Occipital lobe (tissue), 2 donors: ENCODE results near the gene FGF2. TPM values are rescaled to one million over a fixed set of nuclear protein-coding genes. Genes with fewer than 3 reads are reported as not detected.
A peak's percentile ranks its signal among the peaks of the same experiment; 100 is the strongest.
"Not testable (repeated sequence)": the region's sequence is repeated elsewhere in the genome, so short reads cannot be mapped to it uniquely, and the experiment has no call there.

Experiments used
- DNase-seq: peaks from one replicate; lab custom pipeline; 2025; lab: John Stamatoyannopoulos, UW
- total RNA-seq: library from RNA; depleted of rRNA; stranded (reverse); fragments of >200 nt; gene quantifications from one replicate; pipeline ENCODE4 v1.2.3, GENCODE V29; 2014

Gene FGF2
- total RNA-seq, 1 donor from 2014 or later: 9.8 TPM

DNA sequence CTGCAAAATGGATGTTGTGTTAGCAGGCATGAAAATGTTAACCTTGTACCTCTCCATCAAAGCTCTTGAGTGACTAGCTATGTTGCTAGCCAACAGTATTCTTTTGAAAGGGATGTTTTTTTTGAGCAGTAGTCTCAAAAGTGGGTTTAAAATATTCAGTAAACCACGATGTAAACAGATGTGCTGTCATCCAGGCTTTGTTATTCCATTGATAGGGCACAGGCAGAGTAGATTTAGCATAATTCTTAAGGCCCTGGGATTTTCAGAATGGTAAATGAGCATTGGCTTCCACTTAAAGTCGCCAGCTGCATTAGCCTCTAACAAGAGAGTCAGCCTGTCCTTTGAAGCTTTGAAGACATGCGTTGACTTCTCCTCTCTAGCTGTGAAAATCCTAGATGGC lies 18.4 kb downstream of the FGF2 start:
- DNase-seq: no peak

DNA sequence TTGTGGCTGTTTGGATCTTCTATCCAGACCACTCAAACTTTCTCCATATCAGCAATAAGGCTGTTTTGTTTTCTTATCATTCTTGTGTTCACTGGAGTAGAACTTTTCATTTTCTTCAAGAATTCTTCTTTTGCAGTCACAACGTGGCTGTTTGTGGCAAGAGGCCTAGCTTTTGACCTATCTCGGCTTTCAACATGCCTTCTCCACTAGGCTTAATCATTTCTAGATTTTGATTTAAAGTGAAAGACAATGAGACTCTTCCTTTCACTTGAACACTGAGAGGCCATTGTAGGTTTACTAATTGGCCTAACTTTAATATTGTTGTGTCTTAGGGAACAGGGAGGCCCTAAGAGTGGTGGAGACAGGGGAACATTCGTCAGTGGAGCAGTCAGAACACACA lies 19.1 kb downstream of the FGF2 start:
- DNase-seq: no peak

DNA sequence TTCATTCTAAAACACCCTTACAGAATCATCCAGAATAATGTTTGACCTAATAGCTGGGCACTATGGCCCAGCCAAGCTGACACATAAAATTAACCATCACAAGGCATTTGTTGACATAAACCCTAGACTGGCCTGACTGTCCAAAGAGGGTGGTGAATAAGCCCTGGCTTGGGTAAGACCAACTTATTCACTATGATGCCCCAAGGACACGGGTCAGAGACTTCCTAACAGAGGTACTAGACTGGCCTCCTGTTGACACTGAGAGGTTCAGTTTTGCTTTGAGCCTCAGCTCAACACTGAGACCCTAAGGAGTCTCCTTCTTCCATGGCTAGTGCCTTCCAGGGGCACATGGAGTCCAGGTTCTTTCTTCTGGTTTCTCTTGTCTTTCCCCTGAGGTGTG lies 21.3 kb downstream of the FGF2 start:
- no peak for DNase-seq

DNA sequence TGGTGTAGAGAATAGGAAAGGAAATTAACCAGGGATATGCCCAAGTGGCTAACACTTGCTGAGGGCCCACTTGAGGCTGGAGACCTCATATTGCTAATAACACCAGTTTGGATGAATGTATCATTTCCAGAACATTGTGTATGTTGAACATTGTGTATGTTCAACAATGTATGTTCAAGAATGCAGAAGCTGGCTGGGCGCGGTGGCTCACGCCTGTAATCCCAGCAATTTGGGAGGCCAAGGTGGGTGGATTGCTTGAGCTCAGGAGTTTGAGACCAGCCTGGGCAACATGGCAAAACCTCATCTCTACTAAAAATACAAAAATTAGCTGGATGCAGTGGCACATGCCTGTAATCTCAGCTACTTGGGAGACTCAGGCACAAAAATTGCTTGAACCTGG lies 23.2 kb downstream of the FGF2 start:
- not testable (repeated sequence) for DNase-seq

DNA sequence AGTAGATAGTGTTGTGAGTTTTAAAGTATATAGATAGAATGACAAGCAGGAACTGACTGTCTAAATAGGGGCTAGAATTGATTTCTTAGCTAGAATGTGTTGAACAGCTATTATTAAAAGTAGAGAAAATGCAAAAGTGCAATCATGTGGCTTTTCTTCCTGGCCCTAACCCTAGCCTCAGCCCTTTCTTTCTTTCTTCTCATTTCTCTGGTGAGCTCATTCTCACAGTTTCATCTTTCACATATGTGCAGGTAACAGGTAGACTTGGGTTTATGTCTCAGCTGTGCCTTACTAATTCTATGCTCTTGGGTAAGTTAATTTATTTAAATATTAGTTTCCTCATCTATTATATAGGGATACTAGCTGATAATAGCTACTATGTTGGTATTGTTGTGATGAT lies 24.9 kb downstream of the FGF2 start:
- DNase-seq: no peak

DNA sequence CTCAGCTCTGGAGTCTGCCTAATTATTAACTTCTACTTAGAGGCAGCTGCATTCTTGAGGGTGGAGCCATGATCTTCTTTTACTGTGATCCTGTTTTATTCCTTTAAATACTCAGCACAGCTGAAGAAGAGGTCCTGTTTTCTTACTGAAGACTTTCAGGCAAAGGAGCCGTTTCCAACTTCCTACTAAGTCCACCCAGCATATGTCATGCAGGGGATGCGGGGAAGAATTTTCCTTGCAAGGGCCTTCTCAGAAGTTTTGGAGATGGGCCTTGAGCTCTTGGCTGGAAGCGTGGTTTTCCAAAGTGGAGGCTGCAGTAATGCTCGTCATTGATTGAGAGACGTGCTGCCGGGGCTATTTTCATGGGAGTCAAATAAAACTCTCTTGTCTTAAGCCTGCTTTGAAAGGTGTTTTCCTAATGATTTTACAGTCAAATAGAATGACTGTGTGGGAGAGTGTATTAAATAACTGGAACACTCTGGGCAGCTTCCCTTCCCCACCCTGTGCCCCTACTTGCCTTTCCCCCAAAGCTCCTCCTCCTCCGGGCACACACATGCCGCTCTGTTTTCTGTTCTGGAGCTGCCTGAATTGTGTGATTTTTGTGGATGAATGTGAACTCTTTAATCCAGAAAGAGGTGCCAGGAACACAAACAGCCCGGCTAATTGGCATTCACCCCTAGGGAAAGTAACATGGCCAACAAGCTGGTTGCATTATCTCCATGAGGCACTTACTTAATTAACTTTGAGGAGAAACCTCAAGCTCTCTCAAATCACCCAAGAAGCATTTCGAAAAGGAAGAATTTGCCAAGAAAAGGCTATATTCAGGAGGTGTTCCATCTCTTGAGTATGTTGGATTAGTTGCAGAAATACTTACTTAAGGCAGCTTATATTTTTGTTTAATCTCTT lies 28.1 kb downstream of the FGF2 start:
- peak; percentile 49 for DNase-seq

DNA sequence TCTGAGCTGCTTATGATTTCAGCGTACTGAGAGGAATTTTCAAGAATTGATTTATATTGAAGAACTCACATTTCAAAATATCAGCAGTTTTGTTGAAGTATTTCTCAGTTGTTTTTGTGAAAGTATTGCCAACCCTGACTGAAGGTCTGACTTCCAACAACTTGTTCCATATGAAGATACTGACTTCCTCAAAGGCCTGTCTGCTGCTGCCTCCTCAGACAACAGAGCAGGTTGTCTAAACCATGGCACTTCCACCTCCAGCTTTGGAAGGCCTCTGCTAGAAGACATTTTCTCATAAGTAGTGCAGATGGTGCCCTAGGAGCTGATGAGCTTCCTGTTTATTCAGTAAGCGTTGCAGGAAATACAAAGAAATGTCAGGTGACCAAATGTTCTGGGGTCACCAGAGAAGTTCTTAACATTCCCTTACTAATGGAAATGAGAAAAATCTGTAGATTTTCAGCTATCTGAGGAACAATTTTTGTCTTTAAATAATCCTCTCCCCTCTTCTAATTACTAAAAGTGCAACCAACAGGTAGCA lies 28.8 kb downstream of the FGF2 start:
- no peak for DNase-seq

DNA sequence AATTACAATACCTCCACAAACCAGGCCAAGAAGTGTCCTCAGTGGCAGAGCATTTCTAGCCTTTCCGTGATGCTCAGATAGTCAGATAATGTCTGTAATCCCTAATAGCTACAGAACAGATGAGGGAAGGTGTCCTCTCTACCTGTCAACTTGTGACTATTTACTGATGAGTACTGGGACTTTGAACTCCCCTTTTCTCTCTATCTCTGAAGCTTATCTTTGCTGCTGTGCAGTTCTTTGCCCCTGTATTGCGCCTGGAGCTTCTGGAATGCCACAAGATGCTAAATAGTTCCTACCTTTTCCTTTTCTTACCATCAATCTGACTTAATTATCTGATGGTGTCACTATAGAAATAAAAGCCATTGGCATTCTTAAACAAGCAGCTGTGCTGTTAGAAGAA lies 30.5 kb downstream of the FGF2 start:
- no peak for DNase-seq

DNA sequence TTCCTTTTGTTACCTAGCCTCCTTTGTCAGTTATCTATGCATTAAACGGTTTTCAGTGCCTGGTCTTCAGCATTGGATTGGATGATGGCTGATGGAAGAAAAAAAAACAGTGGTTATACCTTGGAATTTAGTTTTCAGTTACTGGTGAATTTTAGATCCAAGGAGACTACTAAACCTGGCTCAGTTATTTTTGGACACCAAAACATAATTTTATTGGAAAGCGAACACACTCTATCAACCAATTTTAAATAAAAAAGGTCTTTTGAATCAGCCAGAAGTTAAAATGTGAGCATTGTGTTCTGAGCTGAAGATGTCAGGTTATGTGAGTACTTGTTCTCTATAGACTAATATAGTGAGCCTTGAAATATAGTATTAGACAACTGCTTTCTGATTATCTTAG lies 32.1 kb downstream of the FGF2 start:
- DNase-seq: no peak

DNA sequence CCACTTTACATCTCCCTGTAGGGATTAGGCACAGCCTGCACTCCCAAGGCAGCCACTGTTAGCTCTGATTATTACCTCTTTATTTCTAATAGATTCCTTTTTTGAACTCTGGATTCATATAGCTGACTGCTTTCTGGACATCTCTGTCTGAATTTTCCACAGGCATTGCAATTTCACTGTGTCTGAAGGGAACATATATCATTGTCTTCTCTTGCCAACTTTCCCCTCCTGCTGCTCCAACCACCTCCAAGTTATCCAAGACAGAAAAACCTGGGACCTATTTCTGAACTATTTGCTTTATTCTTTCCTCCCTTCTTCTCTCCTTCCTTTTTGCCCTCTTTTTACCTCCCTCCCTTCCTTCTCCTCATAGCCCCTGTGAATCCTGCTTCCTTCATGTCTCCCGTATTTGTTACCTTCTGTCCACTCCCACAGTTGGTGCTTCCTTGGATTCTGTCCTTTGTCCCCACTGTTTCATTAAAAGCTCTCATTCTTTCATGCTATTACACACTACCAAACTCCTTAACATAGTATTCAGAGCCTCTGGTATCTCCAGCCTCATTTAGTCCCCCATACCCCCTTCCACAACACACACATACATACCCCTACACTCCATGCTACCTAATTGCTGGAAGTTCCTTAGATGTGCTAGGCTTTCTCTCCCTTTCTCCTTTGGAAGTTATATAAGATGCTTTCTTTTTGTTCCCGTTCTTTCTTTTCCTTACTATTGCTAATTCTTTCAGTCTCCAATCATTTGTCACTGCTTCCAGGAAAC lies 34.7 kb downstream of the FGF2 start:
- DNase-seq: no peak

DNA sequence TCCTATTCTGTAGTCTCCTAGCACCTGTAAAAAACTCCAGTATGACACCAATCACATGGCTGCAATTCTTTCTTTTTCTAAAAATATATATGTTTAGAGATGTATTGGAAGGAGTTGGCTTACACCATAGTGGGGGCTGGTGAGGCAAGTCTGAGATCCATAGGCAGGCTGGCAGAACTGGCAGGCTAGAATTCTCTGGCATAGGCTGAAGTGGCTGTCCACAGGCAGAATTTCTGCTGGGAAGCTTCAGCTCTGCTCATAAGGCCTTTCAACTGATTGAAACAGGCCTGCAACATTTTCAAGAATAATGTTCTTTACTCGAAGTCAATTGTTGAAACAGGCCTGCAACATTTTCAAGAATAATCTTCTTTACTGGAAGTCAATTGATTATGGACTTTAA lies 37.0 kb downstream of the FGF2 start:
- no peak for DNase-seq

DNA sequence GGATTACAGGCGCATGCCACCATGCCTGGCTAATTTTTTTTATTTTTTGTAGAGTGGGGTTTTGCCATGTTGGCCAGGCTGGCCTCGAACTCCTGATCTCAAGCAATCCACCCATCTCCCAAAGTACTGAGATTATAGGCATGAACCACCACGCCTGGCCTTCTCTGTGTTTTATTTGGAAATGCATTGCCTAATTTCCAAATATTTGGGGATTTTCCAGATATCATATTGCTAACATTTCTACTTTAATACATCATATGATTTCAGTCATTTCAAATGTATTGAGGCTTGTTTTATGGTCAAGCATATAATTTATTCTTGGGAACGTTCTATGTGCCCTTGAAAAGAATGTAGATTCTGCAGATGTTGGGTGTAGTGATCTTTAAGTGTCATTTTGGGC lies 38.8 kb downstream of the FGF2 start:
- DNase-seq: no peak

DNA sequence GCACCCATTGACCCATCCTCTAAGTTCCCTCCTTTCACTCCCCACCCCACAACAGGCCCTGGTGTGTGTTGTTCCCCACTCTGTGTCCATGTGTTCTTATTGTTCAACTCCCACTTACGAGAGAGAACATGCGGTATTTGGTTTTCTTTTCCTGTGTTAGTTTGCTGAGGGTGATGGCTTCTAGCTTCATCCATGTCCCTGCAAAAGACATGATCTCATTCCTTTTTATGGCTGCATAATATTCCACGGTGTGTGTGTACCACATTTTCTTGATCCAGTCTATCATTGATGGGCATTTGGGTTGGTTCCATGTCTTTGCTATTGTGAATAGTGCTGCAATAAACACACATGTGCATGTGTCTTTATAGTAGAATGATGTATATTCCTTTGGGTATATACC lies 41.6 kb downstream of the FGF2 start:
- not testable (repeated sequence) for DNase-seq

DNA sequence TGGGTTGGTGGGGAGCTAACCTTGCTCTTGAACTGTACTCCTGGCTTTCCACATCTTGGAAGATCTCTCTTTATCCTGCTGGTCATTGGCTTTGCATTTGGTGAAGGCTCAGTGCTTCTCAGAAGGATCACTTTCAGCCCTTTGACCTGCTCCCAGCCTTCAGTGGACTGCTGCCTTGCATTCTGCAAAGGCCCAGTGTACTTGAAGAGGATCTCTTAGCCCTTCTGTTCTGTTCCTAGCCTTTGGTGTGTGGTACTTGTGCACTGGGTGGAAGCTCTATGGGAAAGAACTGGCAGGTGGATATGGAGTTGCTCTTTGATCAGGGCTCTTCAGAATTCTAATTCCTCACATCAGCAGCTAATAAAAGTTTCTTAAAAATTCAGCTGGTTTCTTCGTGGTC lies 46.5 kb downstream of the FGF2 start:
- no peak for DNase-seq

DNA sequence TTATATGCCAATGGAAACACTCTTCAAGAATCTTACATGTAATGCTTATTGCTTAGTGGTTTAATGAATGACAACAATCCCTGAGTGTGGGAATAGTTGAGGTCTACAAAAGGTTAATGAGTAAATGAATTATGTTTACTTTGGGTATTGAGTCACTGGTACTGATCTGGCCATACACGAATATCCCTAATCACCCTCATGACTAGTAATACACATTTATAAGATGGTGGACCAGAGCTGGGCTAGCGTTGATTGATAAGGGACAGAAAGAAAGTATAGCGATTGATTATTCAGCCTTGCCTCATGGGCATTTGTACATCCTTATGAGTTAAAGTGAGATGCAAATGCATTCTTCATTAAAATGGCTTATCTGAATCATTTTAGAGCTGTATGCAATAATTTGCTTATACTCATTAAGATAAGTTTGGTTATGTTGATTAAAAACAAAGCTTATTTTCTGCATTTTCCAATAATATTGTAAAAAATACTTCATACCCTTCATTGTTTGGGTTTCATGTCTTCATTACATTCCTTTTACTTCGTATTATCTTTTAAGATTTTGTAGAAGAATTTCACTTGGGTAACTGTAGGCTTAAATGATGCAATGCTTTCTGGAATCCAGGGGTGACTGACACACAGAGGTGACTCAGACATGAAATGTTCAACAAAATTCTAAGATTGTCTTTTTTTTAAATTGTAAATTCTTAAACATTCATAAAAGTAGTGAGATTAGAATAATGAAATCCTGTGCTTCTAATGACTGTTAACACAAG lies 47.4 kb downstream of the FGF2 start:
- DNase-seq: no peak

DNA sequence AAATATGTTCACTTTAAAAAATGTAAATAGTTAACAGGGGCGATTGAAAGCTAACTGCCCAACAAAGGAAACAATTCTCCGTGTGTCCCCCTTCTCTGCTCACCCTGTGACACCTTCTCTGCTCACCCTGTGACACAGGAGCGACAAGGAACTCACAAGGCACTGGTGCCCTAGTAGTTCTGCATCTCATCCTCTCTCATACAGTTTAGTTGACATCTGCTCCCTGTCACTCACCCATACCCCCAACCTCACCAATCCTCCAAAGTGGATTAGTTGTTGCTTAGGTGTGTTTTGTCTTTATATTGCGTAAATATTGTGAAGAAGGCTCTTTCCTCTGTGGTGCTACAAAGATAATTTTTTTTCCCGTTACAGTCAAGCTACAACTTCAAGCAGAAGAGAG lies 49.3 kb downstream of the FGF2 start:
- no peak for DNase-seq

DNA sequence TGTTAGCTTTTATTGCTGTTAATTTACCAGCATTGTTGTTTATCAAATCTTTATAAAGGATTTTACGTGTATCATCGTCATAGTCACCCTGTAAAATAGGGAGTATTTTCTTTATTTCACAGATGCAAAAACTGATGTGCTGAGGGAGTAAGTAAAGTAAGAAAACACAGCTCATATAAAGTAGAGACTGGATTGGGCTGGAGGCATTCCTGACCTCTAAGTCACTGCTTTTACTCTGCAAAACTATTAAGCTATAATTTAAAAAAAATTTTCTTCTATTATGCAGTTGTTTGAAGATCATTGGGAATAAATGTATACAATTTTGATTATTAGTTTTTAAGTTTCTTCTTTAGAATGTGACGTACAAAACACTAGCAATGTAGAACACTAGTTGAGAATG lies 49.8 kb downstream of the FGF2 start:
- DNase-seq: no peak

DNA sequence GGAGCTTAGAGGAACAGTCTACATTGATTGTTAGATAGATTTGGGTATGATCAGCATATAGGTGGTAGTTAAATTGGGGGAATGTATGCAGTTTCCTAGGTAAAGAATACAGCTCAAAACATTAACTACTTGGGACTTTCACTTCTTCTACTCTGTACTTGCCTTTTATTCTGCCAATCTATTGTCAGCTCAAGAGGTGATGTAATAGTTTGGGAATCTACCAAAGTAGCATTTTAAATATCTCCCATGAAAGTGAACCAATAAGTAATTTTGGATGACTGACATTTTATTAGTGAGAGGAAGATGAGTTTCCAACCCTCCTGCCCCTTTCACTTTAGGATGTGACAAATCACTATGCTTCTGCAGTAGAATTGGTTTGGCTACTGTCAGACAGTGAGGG lies 52.4 kb downstream of the FGF2 start:
- no peak for DNase-seq

DNA sequence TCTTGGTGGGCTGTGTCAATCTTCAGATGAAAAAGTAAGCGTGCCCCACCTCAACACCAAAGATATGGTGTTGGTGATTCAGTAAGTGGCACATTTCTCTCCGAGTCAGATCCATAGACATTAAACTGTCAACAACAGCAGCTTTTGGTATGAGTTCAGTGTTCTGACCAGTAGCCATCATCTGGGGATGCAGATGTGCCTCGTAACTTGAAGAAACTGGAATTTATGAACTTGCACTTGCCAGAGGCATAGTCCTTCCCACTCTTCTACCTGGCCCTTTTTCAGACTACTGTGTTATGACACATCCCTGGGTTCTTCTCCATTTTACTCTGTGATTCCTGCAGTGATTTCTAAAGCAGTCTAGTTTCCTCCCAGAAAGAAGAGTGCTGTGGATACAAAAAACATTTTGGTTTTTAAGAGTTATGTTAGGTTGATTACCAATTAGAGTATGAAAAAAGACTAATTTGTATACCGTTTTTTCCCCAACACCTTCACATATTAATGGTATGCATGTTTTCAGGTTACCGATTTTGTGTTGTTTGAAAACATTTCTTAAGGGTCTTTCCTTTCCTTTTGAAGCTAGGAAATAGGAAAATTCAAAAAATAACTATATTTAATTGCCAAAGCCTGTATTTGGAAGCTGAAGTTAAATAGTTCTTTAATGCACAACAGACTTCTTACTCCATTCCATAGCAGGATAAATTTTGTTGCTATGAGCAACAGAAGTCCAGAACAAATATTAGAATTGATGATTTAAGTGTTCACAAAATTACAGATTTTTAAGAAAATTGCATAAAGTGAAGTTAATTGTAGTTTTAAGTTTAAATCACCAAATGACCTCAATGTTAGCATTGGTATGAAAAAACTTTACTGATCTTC lies 56.5 kb downstream of the FGF2 start:
- no peak for DNase-seq

DNA sequence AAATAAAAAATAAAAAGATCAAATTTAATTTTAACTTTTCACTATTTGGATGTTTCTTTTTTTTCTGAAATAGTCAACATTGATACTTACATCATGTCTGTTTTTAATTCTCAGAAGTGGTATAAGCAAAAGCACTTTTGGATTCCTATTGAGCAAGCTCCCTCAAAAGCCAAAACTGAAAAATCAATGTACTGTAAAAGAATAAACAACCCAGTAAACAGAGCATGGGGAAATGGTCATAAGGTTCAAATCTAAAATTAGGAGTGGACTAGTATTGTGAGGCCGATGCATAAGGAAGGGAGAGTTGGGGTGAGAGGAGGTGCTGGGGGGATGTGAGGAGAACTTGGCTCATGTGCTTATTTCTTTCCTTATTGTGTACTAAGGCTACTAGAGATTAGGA lies 57.9 kb downstream of the FGF2 start:
- DNase-seq: no peak

DNA sequence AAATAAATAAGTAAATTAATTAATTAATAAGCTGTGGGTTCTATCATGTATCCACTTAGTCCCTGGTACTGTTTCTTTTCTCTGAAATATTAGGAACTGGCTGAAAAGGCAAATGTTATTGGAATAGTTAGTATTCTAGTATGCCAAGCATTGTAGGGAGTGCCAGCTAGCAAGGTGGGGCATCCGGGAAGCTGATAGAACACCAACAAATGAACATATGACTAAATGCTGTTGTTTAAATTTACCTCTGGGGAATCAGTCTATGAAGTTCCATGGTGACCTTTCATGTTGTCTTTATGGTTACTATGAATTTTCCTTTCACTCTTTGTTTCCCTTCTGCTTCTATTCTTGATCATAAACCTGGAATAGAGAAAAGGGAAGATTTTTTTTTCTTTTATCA lies 63.1 kb downstream of the FGF2 start:
- DNase-seq: no peak
